IMR-90 (cell line): Measurements from ENCODE around the gene CFAP251. TPM values are rescaled to one million over a fixed set of nuclear protein-coding genes. Genes with fewer than 3 reads are reported as not detected.

ENCODE experiments used
- ATAC-seq: fragments of 200-7000 bp; cut with Tn5 transposase; 2 replicates; pipeline ENCODE4 v1.9.1; 2020; ENCODE audit warnings: low read depth, mild to moderate bottlenecking, moderate library complexity
- BruUV-seq: library from RNA; stranded (reverse); fragments of 400-500 nt; replicated peaks from 2 replicates; lab custom pipeline; 2021; lab: Mats Ljungman, UMichigan
- CTCF ChIA-PET: fragments of 300-600 bp; formaldehyde crosslinking; extraction: SDS; loops from one replicate; lab custom pipeline; 2021; ENCODE audit warnings: antibody characterized with exemption; lab: Yijun Ruan, JAX
- POLR2A ChIA-PET: fragments of 300-600 bp; sonication (Branson Sonifier 250); formaldehyde crosslinking; loops from one replicate; lab custom pipeline; 2022; ENCODE audit warnings: antibody characterized with exemption; ENCODE audit not compliant: unreplicated experiment; lab: Charles Lee
- DNase-seq: peaks from one replicate; pipeline ENCODE4 v3.0.0; 2013
- H2AFZ ChIP-seq: replicated peaks from 2 replicates; pipeline ENCODE3; 2013; ENCODE audit warnings: low read length, mild to moderate bottlenecking; ENCODE audit not compliant: poor library complexity
- H2AK5ac ChIP-seq: 2 replicates; pipeline ENCODE4 v1.6.1; 2013; ENCODE audit warnings: low read depth, low read length, inconsistent platforms
- H2AK9ac ChIP-seq: replicated peaks from 2 replicates; pipeline ENCODE3; 2013; ENCODE audit warnings: mild to moderate bottlenecking, low read depth, low read length, moderate library complexity; ENCODE audit not compliant: poor library complexity
- H2BK120ac ChIP-seq: 2 replicates; pipeline ENCODE4 v1.6.1; 2013; ENCODE audit warnings: low read depth, low read length, inconsistent platforms
- H2BK15ac ChIP-seq: 3 replicates; pipeline ENCODE4 v1.6.1; 2013; ENCODE audit warnings: low read depth, low read length, inconsistent platforms
- H2BK20ac ChIP-seq: 2 replicates; pipeline ENCODE4 v1.6.1; 2013; ENCODE audit warnings: low read depth, mild to moderate bottlenecking, inconsistent platforms, low read length, moderate library complexity
- H2BK5ac ChIP-seq: 2 replicates; pipeline ENCODE4 v1.6.1; 2013; ENCODE audit warnings: mild to moderate bottlenecking, low read depth, low read length, inconsistent platforms; ENCODE audit not compliant: poor library complexity, severe bottlenecking
- H3K14ac ChIP-seq: replicated peaks from 2 replicates; pipeline ENCODE4 v1.6.1; 2013; ENCODE audit warnings: low read depth, low read length, inconsistent platforms
- H3K18ac ChIP-seq: 2 replicates; pipeline ENCODE4 v1.6.1; 2013; ENCODE audit warnings: low read depth, low read length, control low read depth
- H3K23ac ChIP-seq: 2 replicates; pipeline ENCODE4 v1.6.1; 2013; ENCODE audit warnings: low read depth, low read length, inconsistent platforms
- H3K27ac ChIP-seq: 2 replicates; pipeline ENCODE4 v1.5.1; 2013; ENCODE audit warnings: mild to moderate bottlenecking, control low read depth, low read length; ENCODE audit not compliant: insufficient read depth
- H3K27me3 ChIP-seq: 2 replicates; pipeline ENCODE4 v1.6.1; 2013; ENCODE audit warnings: low read length; ENCODE audit not compliant: control insufficient read depth, insufficient read depth
- H3K36me3 ChIP-seq: 2 replicates; pipeline ENCODE4 v1.6.1; 2013; ENCODE audit warnings: low read length, mixed read lengths; ENCODE audit not compliant: control insufficient read depth, insufficient read depth
- H3K4ac ChIP-seq: 2 replicates; pipeline ENCODE4 v1.6.1; 2013; ENCODE audit warnings: low read depth, low read length, inconsistent platforms
- H3K4me1 ChIP-seq: 2 replicates; pipeline ENCODE4 v1.6.1; 2013; ENCODE audit warnings: low read length, mixed read lengths; ENCODE audit not compliant: control insufficient read depth, insufficient read depth
- H3K4me2 ChIP-seq: 2 replicates; pipeline ENCODE4 v1.6.1; 2013; ENCODE audit warnings: low read depth, mild to moderate bottlenecking, control low read depth, low read length, moderate library complexity
- H3K4me3 ChIP-seq: 2 replicates; pipeline ENCODE4 v1.5.1; 2013; ENCODE audit warnings: low read depth, mild to moderate bottlenecking, control low read depth, low read length, moderate library complexity; ENCODE audit not compliant: insufficient read depth
- H3K56ac ChIP-seq: 2 replicates; pipeline ENCODE4 v1.6.1; 2013; ENCODE audit warnings: low read length, inconsistent platforms; ENCODE audit not compliant: insufficient read depth; ENCODE audit errors: extremely low read depth
- H3K79me1 ChIP-seq, 2 experiments: 2 replicates each; pipeline ENCODE4 v1.6.1; 2013; ENCODE audit warnings: low read length in 2 of 2, inconsistent platforms in 1 of 2, low read depth in 1 of 2
- H3K9ac ChIP-seq: 2 replicates; pipeline ENCODE4 v1.6.1; 2013; ENCODE audit warnings: low read depth, low read length, control low read depth
- H3K9me1 ChIP-seq: 2 replicates; pipeline ENCODE4 v1.6.1; 2013; ENCODE audit warnings: low read length, inconsistent platforms; ENCODE audit not compliant: insufficient read depth
- H3K9me3 ChIP-seq: 2 replicates; pipeline ENCODE4 v1.6.1; 2013; ENCODE audit warnings: low read length; ENCODE audit not compliant: control insufficient read depth, insufficient read depth
- H4K20me1 ChIP-seq: 2 replicates; pipeline ENCODE4 v1.6.1; 2013; ENCODE audit warnings: low read length, inconsistent platforms; ENCODE audit not compliant: insufficient read depth
- H4K5ac ChIP-seq: 2 replicates; pipeline ENCODE4 v1.6.1; 2013; ENCODE audit warnings: mild to moderate bottlenecking, low read depth, low read length, control low read depth
- H4K8ac ChIP-seq, 2 experiments: 2 replicates each; pipeline ENCODE4 v1.6.1; 2013; ENCODE audit warnings: low read depth in 2 of 2, low read length in 2 of 2, control low read depth in 1 of 2, inconsistent platforms in 1 of 2
- H4K91ac ChIP-seq: 2 replicates; pipeline ENCODE4 v1.6.1; 2013; ENCODE audit warnings: low read depth, low read length, inconsistent platforms; ENCODE audit not compliant: insufficient read depth
- MAZ ChIP-seq: IDR thresholded peaks from 2 replicates; pipeline ENCODE4 v1.6.1; 2012; ENCODE audit warnings: low read depth, mild to moderate bottlenecking, low read length, improper control_type of control experiment, moderate library complexity, borderline replicate concordance
- MXI1 ChIP-seq: IDR thresholded peaks from 2 replicates; pipeline ENCODE4 v1.6.1; 2012; ENCODE audit warnings: low read depth, mild to moderate bottlenecking, low read length, moderate library complexity, borderline replicate concordance
- POLR2A ChIP-seq: IDR thresholded peaks from 2 replicates; pipeline ENCODE4 v1.6.1; 2012; ENCODE audit warnings: mild to moderate bottlenecking, low read depth, low read length
- RCOR1 ChIP-seq: IDR thresholded peaks from 2 replicates; pipeline ENCODE4 v1.6.1; 2012; ENCODE audit warnings: mild to moderate bottlenecking, low read length, improper control_type of control experiment; ENCODE audit not compliant: insufficient replicate concordance
- SMC3 ChIP-seq: fragments of 150-350 bp; IDR thresholded peaks from 2 replicates; pipeline ENCODE4 v1.6.1; 2016; ENCODE audit warnings: low read depth, mild to moderate bottlenecking, antibody characterized with exemption, low read length, moderate library complexity
- WGBS, 2 experiments: methylation state at CpG; one replicate each; pipeline versions ENCODE4 v1.1.5 to v1.1.7; 2013; ENCODE audit warnings: missing lambda C conversion rate in 2 of 2; ENCODE audit not compliant: insufficient read length in 1 of 2; ENCODE audit errors: extremely low coverage in 2 of 2; 5-methylcytosine and 5-hydroxymethylcytosine counted together
- dilution Hi-C: fragments of 300-500 bp; cut with HindIII; formaldehyde crosslinking; loops from one replicate; pipeline ENCODE4 v1.14.3; 2018; ENCODE audit warnings: low sequenced_read_pairs; ENCODE audit not compliant: unreplicated experiment
- in situ Hi-C: fragments of 300-500 bp; cut with MboI; formaldehyde crosslinking; loops from 3 replicates; pipeline ENCODE4 v1.14.3; 2019; ENCODE audit warnings: low sequenced_read_pairs, inconsistent platforms, mixed read lengths
- intact Hi-C: fragments of 100-400 bp; cut with micrococcal nuclease; formaldehyde crosslinking; loops from 2 replicates; pipeline ENCODE4 v1.10.0; 2022
- polyA plus RNA-seq, 3 experiments: library from polyadenylated mRNA; depleted of rRNA; stranded (reverse); fragments of >200 nt; gene quantifications; 2 replicates each; pipeline ENCODE4 v1.2.3, GENCODE V29; 2012; ENCODE audit warnings: low replicate concordance in 1 of 3
- total RNA-seq: library from RNA; depleted of rRNA; stranded (reverse); fragments of >200 nt; gene quantifications from 2 replicates; pipeline ENCODE4 v1.2.3, GENCODE V29; 2012
- TF ChIP-seq, protein P1 (sequence below): conservative IDR thresholded peaks from 2 replicates; pipeline ENCODE4 v1.5.1; 2012; ENCODE audit warnings: mild to moderate bottlenecking, low read depth, low read length, improper control_type of control experiment

CFAP251 gene
- total and polyA plus RNA-seq, 2 of the 4 experiments (the other 2 are of a cell fraction) = 7.8 to 9.1 TPM

DNA sequence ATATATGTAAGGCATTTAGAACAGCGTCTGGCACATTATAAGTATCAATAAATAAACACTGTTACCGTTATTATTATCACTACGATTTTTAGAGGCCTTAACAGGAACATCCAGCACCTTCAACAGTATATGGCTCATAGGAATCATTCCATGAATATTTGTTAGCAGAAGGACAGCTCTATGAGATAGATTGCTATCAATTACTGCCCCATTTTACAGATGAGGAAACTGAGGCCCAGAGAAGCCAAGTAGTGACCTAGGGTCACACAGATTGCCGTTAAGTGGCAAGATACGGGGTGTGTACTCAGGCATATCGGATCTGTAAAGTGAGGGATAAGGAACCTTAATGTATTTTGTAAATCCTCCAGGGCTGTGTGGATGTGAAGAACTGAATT lies 30.3 kb upstream of the CFAP251 start:
- Histone ChIP-seq H3K9me3 (no peaks in the 10 kb centered on the region), H2AK9ac (peak overlapping the region; percentile 98), H4K8ac (peak overlapping the region; percentile 91 to 95), H3K79me1 (peaks cover 7 to 25% of the 10 kb centered on the region in 2 experiments; a peak in 2 of 4 replicates), H2BK15ac (0 out of 3 replicates have a peak overlapping the region, but pooled peaks have one; percentile 6), H3K14ac (peak overlapping the region; percentile 78), H3K27ac (peak overlapping the region; percentile 33), H3K4me2 (peak overlapping the region; percentile 70), H2AFZ (peak overlapping the region; percentile 98), H3K56ac (0 out of 2 replicates have a peak overlapping the region, but pooled peaks have one; percentile 11), H3K23ac (peak overlapping the region; percentile 3; the same call in 1 of the 2 replicates), H3K36me3 (0 out of 2 replicates have a peak, but pooled peaks cover 2% of the 10 kb centered on the region), H2BK20ac (peak overlapping the region; percentile 12; the same call in 1 of the 2 replicates), H3K9me1 (0 out of 2 replicates have a peak, but pooled peaks cover 5% of the 10 kb centered on the region), H4K5ac (peak overlapping the region; percentile 87), H2BK120ac (peak overlapping the region; percentile 8), H3K4me1 (peaks cover 5% of the 10 kb centered on the region), H3K9ac (peak overlapping the region; percentile 26), H2AK5ac (peak overlapping the region; percentile 84), H3K27me3 (no peaks in the 10 kb centered on the region), H3K4me3 (peak overlapping the region; percentile 46), H4K91ac (peak overlapping the region; percentile 86), H3K18ac (peak overlapping the region; percentile 15; the same call in 1 of the 2 replicates), H4K20me1 (peaks cover 12% of the 10 kb centered on the region), H3K4ac (peak overlapping the region; percentile 96), H2BK5ac (peak overlapping the region; percentile 42)
- CTCF ChIA-PET = interaction anchor here (0.8 to 2.5 kb wide), 9 partner anchors 14 to 328 kb away, joined by 3 to 22 read pairs (median 4); partner anchors contain the start of gene RHOF
- in situ Hi-C loops (loop anchor here (5.0 kb wide), 1 partner anchor 191 kb away; no protein-coding TSS in a partner anchor), dilution Hi-C loops (no loop called here), intact Hi-C loops (loop anchor here (1.0 to 5.0 kb wide), 5 partner anchors 49 to 191 kb away; no protein-coding TSS in a partner anchor)
- ATAC-seq (no peak), DNase-seq (no peak)
- no peak for TF ChIP-seq MXI1
- TF ChIP-seq SMC3 = no peak
- no peak for TF ChIP-seq RCOR1
- no peak for TF ChIP-seq MAZ
- TF ChIP-seq, protein P1, sequence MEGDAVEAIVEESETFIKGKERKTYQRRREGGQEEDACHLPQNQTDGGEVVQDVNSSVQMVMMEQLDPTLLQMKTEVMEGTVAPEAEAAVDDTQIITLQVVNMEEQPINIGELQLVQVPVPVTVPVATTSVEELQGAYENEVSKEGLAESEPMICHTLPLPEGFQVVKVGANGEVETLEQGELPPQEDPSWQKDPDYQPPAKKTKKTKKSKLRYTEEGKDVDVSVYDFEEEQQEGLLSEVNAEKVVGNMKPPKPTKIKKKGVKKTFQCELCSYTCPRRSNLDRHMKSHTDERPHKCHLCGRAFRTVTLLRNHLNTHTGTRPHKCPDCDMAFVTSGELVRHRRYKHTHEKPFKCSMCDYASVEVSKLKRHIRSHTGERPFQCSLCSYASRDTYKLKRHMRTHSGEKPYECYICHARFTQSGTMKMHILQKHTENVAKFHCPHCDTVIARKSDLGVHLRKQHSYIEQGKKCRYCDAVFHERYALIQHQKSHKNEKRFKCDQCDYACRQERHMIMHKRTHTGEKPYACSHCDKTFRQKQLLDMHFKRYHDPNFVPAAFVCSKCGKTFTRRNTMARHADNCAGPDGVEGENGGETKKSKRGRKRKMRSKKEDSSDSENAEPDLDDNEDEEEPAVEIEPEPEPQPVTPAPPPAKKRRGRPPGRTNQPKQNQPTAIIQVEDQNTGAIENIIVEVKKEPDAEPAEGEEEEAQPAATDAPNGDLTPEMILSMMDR = no peak
- no peak for TF ChIP-seq POLR2A
- 32% methylated on average over 3 of the region's 6 CpGs; no CpG with 5 or more reads in 1 of the 2 experiments for WGBS, 2 experiments
- POLR2A ChIA-PET = interaction anchor here (0.5 to 0.8 kb wide), 2 partner anchors 85 to 89 kb away, joined by 3 read pairs; no protein-coding TSS in a partner anchor
- BruUV-seq = no TSS peak
